IMR-90 (cell line): ENCODE data around the gene ABCA4. TPM values are rescaled to one million over a fixed set of nuclear protein-coding genes. Genes with fewer than 3 reads are reported as not detected.

Experiments
- ATAC-seq: fragments of 200-7000 bp; cut with Tn5 transposase; 2 replicates; pipeline ENCODE4 v1.9.1; 2020; ENCODE audit warnings: low read depth, mild to moderate bottlenecking, moderate library complexity
- BruUV-seq: library from RNA; stranded (reverse); fragments of 400-500 nt; replicated peaks from 2 replicates; lab custom pipeline; 2021; lab: Mats Ljungman, UMichigan
- CTCF ChIA-PET: fragments of 300-600 bp; formaldehyde crosslinking; extraction: SDS; loops from one replicate; lab custom pipeline; 2021; ENCODE audit warnings: antibody characterized with exemption; lab: Yijun Ruan, JAX
- POLR2A ChIA-PET: fragments of 300-600 bp; sonication (Branson Sonifier 250); formaldehyde crosslinking; loops from one replicate; lab custom pipeline; 2022; ENCODE audit warnings: antibody characterized with exemption; ENCODE audit not compliant: unreplicated experiment; lab: Charles Lee
- DNase-seq: peaks from one replicate; pipeline ENCODE4 v3.0.0; 2013
- H2AFZ ChIP-seq: replicated peaks from 2 replicates; pipeline ENCODE3; 2013; ENCODE audit warnings: low read length, mild to moderate bottlenecking; ENCODE audit not compliant: poor library complexity
- H2AK5ac ChIP-seq: 2 replicates; pipeline ENCODE4 v1.6.1; 2013; ENCODE audit warnings: low read depth, low read length, inconsistent platforms
- H2AK9ac ChIP-seq: replicated peaks from 2 replicates; pipeline ENCODE3; 2013; ENCODE audit warnings: mild to moderate bottlenecking, low read depth, low read length, moderate library complexity; ENCODE audit not compliant: poor library complexity
- H2BK120ac ChIP-seq: 2 replicates; pipeline ENCODE4 v1.6.1; 2013; ENCODE audit warnings: low read depth, low read length, inconsistent platforms
- H2BK15ac ChIP-seq: 3 replicates; pipeline ENCODE4 v1.6.1; 2013; ENCODE audit warnings: low read depth, low read length, inconsistent platforms
- H2BK20ac ChIP-seq: 2 replicates; pipeline ENCODE4 v1.6.1; 2013; ENCODE audit warnings: low read depth, mild to moderate bottlenecking, inconsistent platforms, low read length, moderate library complexity
- H2BK5ac ChIP-seq: 2 replicates; pipeline ENCODE4 v1.6.1; 2013; ENCODE audit warnings: mild to moderate bottlenecking, low read depth, low read length, inconsistent platforms; ENCODE audit not compliant: poor library complexity, severe bottlenecking
- H3K14ac ChIP-seq: replicated peaks from 2 replicates; pipeline ENCODE4 v1.6.1; 2013; ENCODE audit warnings: low read depth, low read length, inconsistent platforms
- H3K18ac ChIP-seq: 2 replicates; pipeline ENCODE4 v1.6.1; 2013; ENCODE audit warnings: low read depth, low read length, control low read depth
- H3K23ac ChIP-seq: 2 replicates; pipeline ENCODE4 v1.6.1; 2013; ENCODE audit warnings: low read depth, low read length, inconsistent platforms
- H3K27ac ChIP-seq: 2 replicates; pipeline ENCODE4 v1.5.1; 2013; ENCODE audit warnings: mild to moderate bottlenecking, control low read depth, low read length; ENCODE audit not compliant: insufficient read depth
- H3K27me3 ChIP-seq: 2 replicates; pipeline ENCODE4 v1.6.1; 2013; ENCODE audit warnings: low read length; ENCODE audit not compliant: control insufficient read depth, insufficient read depth
- H3K36me3 ChIP-seq: 2 replicates; pipeline ENCODE4 v1.6.1; 2013; ENCODE audit warnings: low read length, mixed read lengths; ENCODE audit not compliant: control insufficient read depth, insufficient read depth
- H3K4ac ChIP-seq: 2 replicates; pipeline ENCODE4 v1.6.1; 2013; ENCODE audit warnings: low read depth, low read length, inconsistent platforms
- H3K4me1 ChIP-seq: 2 replicates; pipeline ENCODE4 v1.6.1; 2013; ENCODE audit warnings: low read length, mixed read lengths; ENCODE audit not compliant: control insufficient read depth, insufficient read depth
- H3K4me2 ChIP-seq: 2 replicates; pipeline ENCODE4 v1.6.1; 2013; ENCODE audit warnings: low read depth, mild to moderate bottlenecking, control low read depth, low read length, moderate library complexity
- H3K4me3 ChIP-seq: 2 replicates; pipeline ENCODE4 v1.5.1; 2013; ENCODE audit warnings: low read depth, mild to moderate bottlenecking, control low read depth, low read length, moderate library complexity; ENCODE audit not compliant: insufficient read depth
- H3K56ac ChIP-seq: 2 replicates; pipeline ENCODE4 v1.6.1; 2013; ENCODE audit warnings: low read length, inconsistent platforms; ENCODE audit not compliant: insufficient read depth; ENCODE audit errors: extremely low read depth
- H3K79me1 ChIP-seq, 2 experiments: 2 replicates each; pipeline ENCODE4 v1.6.1; 2013; ENCODE audit warnings: low read length in 2 of 2, inconsistent platforms in 1 of 2, low read depth in 1 of 2
- H3K9ac ChIP-seq: 2 replicates; pipeline ENCODE4 v1.6.1; 2013; ENCODE audit warnings: low read depth, low read length, control low read depth
- H3K9me1 ChIP-seq: 2 replicates; pipeline ENCODE4 v1.6.1; 2013; ENCODE audit warnings: low read length, inconsistent platforms; ENCODE audit not compliant: insufficient read depth
- H3K9me3 ChIP-seq: 2 replicates; pipeline ENCODE4 v1.6.1; 2013; ENCODE audit warnings: low read length; ENCODE audit not compliant: control insufficient read depth, insufficient read depth
- H4K20me1 ChIP-seq: 2 replicates; pipeline ENCODE4 v1.6.1; 2013; ENCODE audit warnings: low read length, inconsistent platforms; ENCODE audit not compliant: insufficient read depth
- H4K5ac ChIP-seq: 2 replicates; pipeline ENCODE4 v1.6.1; 2013; ENCODE audit warnings: mild to moderate bottlenecking, low read depth, low read length, control low read depth
- H4K8ac ChIP-seq, 2 experiments: 2 replicates each; pipeline ENCODE4 v1.6.1; 2013; ENCODE audit warnings: low read depth in 2 of 2, low read length in 2 of 2, control low read depth in 1 of 2, inconsistent platforms in 1 of 2
- H4K91ac ChIP-seq: 2 replicates; pipeline ENCODE4 v1.6.1; 2013; ENCODE audit warnings: low read depth, low read length, inconsistent platforms; ENCODE audit not compliant: insufficient read depth
- BHLHE40 ChIP-seq: fragments of 150-350 bp; IDR thresholded peaks from 2 replicates; pipeline ENCODE4 v1.6.1; 2016; ENCODE audit warnings: mild to moderate bottlenecking, low read depth, low read length
- CHD1 ChIP-seq: IDR thresholded peaks from 2 replicates; pipeline ENCODE4 v1.6.1; 2012; ENCODE audit warnings: low read depth, low read length, improper control_type of control experiment
- ELK1 ChIP-seq: fragments of 150-350 bp; IDR thresholded peaks from 2 replicates; pipeline ENCODE4 v1.6.1; 2016; ENCODE audit warnings: low read depth, mild to moderate bottlenecking, low read length, moderate library complexity, borderline replicate concordance
- FOS ChIP-seq: fragments of 150-350 bp; IDR thresholded peaks from 2 replicates; pipeline ENCODE4 v1.6.1; 2016; ENCODE audit warnings: low read depth, low read length
- MAFK ChIP-seq: IDR thresholded peaks from 2 replicates; pipeline ENCODE4 v1.6.1; 2012; ENCODE audit warnings: low read depth, low read length, improper control_type of control experiment
- MAZ ChIP-seq: IDR thresholded peaks from 2 replicates; pipeline ENCODE4 v1.6.1; 2012; ENCODE audit warnings: low read depth, mild to moderate bottlenecking, low read length, improper control_type of control experiment, moderate library complexity, borderline replicate concordance
- MXI1 ChIP-seq: IDR thresholded peaks from 2 replicates; pipeline ENCODE4 v1.6.1; 2012; ENCODE audit warnings: low read depth, mild to moderate bottlenecking, low read length, moderate library complexity, borderline replicate concordance
- POLR2A ChIP-seq: IDR thresholded peaks from 2 replicates; pipeline ENCODE4 v1.6.1; 2012; ENCODE audit warnings: mild to moderate bottlenecking, low read depth, low read length
- RAD21 ChIP-seq: IDR thresholded peaks from 2 replicates; pipeline ENCODE4 v1.6.1; 2012; ENCODE audit warnings: low read length, improper control_type of control experiment
- RFX5 ChIP-seq: IDR thresholded peaks from 2 replicates; pipeline ENCODE4 v1.8.0; 2012; ENCODE audit warnings: low read depth, mild to moderate bottlenecking, low read length, moderate library complexity
- USF2 ChIP-seq: fragments of 150-350 bp; IDR thresholded peaks from 2 replicates; pipeline ENCODE4 v1.6.1; 2017; ENCODE audit warnings: mild to moderate bottlenecking, antibody characterized with exemption, low read length, low read depth
- WGBS, 2 experiments: methylation state at CpG; one replicate each; pipeline versions ENCODE4 v1.1.5 to v1.1.7; 2013; ENCODE audit warnings: missing lambda C conversion rate in 2 of 2; ENCODE audit not compliant: insufficient read length in 1 of 2; ENCODE audit errors: extremely low coverage in 2 of 2; 5-methylcytosine and 5-hydroxymethylcytosine counted together
- dilution Hi-C: fragments of 300-500 bp; cut with HindIII; formaldehyde crosslinking; loops from one replicate; pipeline ENCODE4 v1.14.3; 2018; ENCODE audit warnings: low sequenced_read_pairs; ENCODE audit not compliant: unreplicated experiment
- in situ Hi-C: fragments of 300-500 bp; cut with MboI; formaldehyde crosslinking; loops from 3 replicates; pipeline ENCODE4 v1.14.3; 2019; ENCODE audit warnings: low sequenced_read_pairs, inconsistent platforms, mixed read lengths
- intact Hi-C: fragments of 100-400 bp; cut with micrococcal nuclease; formaldehyde crosslinking; loops from 2 replicates; pipeline ENCODE4 v1.10.0; 2022
- polyA plus RNA-seq, 3 experiments: library from polyadenylated mRNA; depleted of rRNA; stranded (reverse); fragments of >200 nt; gene quantifications; 2 replicates each; pipeline ENCODE4 v1.2.3, GENCODE V29; 2012; ENCODE audit warnings: low replicate concordance in 1 of 3
- total RNA-seq: library from RNA; depleted of rRNA; stranded (reverse); fragments of >200 nt; gene quantifications from 2 replicates; pipeline ENCODE4 v1.2.3, GENCODE V29; 2012

The ABCA4 gene
- total and polyA plus RNA-seq, 2 of the 4 experiments (the other 2 are of a cell fraction): under 0.01 to 0.36 TPM

DNA sequence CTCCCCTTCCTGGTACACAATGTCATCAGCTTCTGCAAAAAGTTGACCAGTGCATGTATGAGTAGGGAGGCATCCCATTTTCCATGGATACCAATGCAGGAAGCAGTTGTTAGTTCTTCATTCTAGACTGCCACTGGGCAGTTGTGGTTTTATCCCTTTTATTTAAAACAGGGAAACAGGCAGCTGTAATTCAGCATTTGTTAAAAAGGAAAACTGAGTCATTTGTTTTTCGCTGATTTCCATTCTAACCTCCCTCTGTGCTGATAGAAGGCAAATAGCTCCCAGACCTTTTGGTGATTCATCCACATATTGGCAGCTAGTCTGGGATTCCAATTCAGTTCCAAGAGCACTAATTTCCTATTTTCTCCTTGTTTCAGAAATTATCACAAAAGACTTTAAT lies 21.1 kb upstream of the ABCA4 start:
- Histone ChIP-seq H3K18ac (no peak overlapping the region), H2AFZ (no peak overlapping the region), H2BK15ac (no peak overlapping the region), H2AK5ac (no peak overlapping the region), H3K9me3 (no peaks in the 10 kb centered on the region), H3K4ac (no peak overlapping the region), H2BK5ac (no peak overlapping the region), H2AK9ac (no peak overlapping the region), H4K5ac (no peak overlapping the region), H3K56ac (no peak overlapping the region), H3K14ac (no peak overlapping the region), H3K27me3 (no peaks in the 10 kb centered on the region; the same call in 1 of the 2 replicates), H3K4me3 (no peak overlapping the region), H4K20me1 (no peaks in the 10 kb centered on the region), H3K4me2 (no peak overlapping the region), H3K27ac (no peak overlapping the region), H3K23ac (no peak overlapping the region), H4K8ac (no peak overlapping the region), H4K91ac (no peak overlapping the region), H2BK120ac (no peak overlapping the region), H3K9me1 (no peaks in the 10 kb centered on the region), H3K36me3 (no peaks in the 10 kb centered on the region), H3K9ac (no peak overlapping the region), H3K4me1 (peaks cover 4% of the 10 kb centered on the region; the same call in 1 of the 2 replicates), H3K79me1 (no peaks in the 10 kb centered on the region), H2BK20ac (no peak overlapping the region)
- ChIA-PET POLR2A (no interaction called here), CTCF (no interaction called here)
- ATAC-seq (no peak; the same call in 1 of the 2 replicates), DNase-seq (peak; percentile 63)
- in situ Hi-C loops (no loop called here), dilution Hi-C loops (no loop called here), intact Hi-C loops (loop anchor here (5.0 kb wide), 1 partner anchor 35 kb away; no protein-coding TSS in a partner anchor)
- no CpG with 5 or more reads among the region's 1 CpG for WGBS, 2 experiments
- no TSS peak for BruUV-seq
- no peak for TF ChIP-seq USF2
- TF ChIP-seq BHLHE40: no peak
- no peak for TF ChIP-seq MAZ
- no peak for TF ChIP-seq RAD21
- TF ChIP-seq RFX5: no peak
- TF ChIP-seq MAFK: no peak
- no peak for TF ChIP-seq CHD1
- no peak for TF ChIP-seq MXI1
- TF ChIP-seq POLR2A: no peak
- TF ChIP-seq ELK1: no peak
- TF ChIP-seq FOS: no peak
